HCT116 (cell line): ENCODE results near the gene COL4A3. TPM values are rescaled to one million over a fixed set of nuclear protein-coding genes. Genes with fewer than 3 reads are reported as not detected.

Experiments
- ATAC-seq: fragments of 200-7000 bp; cut with Tn5 transposase; 2 replicates; pipeline ENCODE4 v1.9.1; 2020; ENCODE audit warnings: mild to moderate bottlenecking, moderate library complexity
- BruUV-seq: library from RNA; stranded (reverse); fragments of 400-500 nt; replicated peaks from 2 replicates; lab custom pipeline; 2021; lab: Mats Ljungman, UMichigan
- CTCF ChIA-PET: fragments of 300-600 bp; sonication (Branson Sonifier 250); formaldehyde crosslinking; loops from one replicate; lab custom pipeline; 2021; ENCODE audit warnings: antibody characterized with exemption; lab: Charles Lee
- POLR2A ChIA-PET: fragments of 300-600, 350-600 bp; sonication (Branson Sonifier 250); formaldehyde crosslinking; loops from one replicate; lab custom pipeline; 2021; ENCODE audit warnings: antibody characterized with exemption; lab: Charles Lee
- RAD21 ChIA-PET, 2 experiments: fragments of 300-600 bp; sonication (Branson Sonifier 250); formaldehyde crosslinking; loops; one replicate each; lab custom pipeline; 2023; ENCODE audit warnings: low total read pairs in 2 of 2; ENCODE audit not compliant: uncharacterized antibody in 2 of 2, unreplicated experiment in 2 of 2, low non-redundant PET in 1 of 2; lab: Charles Lee
- DNase-seq: peaks from one replicate; pipeline ENCODE4 v3.0.0-alpha.2; 2010; ENCODE audit warnings: low read depth, low spot score
- H2AFZ ChIP-seq: fragments of 200-600 bp; shearing (Covaris generic), sonication (generic); 2 replicates; pipeline ENCODE4 v1.6.1; 2017; ENCODE audit warnings: low read depth, mixed run types, mixed read lengths, antibody characterized with exemption, low read length; ENCODE audit not compliant: poor library complexity, severe bottlenecking
- H3K27ac ChIP-seq: 2 replicates; pipeline ENCODE4 v1.5.1; 2012; ENCODE audit warnings: low read depth, low read length
- H3K27me3 ChIP-seq: fragments of 200-600 bp; sonication (generic); 2 replicates; pipeline ENCODE4 v1.6.1; 2016; ENCODE audit warnings: mixed run types, low read length, mixed read lengths; ENCODE audit not compliant: insufficient read depth
- H3K36me3 ChIP-seq, 2 experiments: fragments of 200-500 bp in 1 of 2; fragments of 200-600 bp in 1 of 2; sonication (Bioruptor generic) in 1 of 2; sonication (generic) in 1 of 2; 2 replicates each; pipeline versions ENCODE4 v1.5.1 to v1.6.1; 2014 to 2016; ENCODE audit warnings: low read length in 2 of 2, inconsistent platforms in 1 of 2, mixed read lengths in 1 of 2, mixed run types in 1 of 2; ENCODE audit not compliant: insufficient read depth in 2 of 2, control insufficient read depth in 1 of 2
- H3K4me1 ChIP-seq, 2 experiments: fragments of 200-600 bp in 1 of 2; sonication (generic) in 1 of 2; 2 replicates each; pipeline versions ENCODE4 v1.5.1 to v1.6.1; 2012 to 2017; ENCODE audit warnings: low read length in 2 of 2, inconsistent platforms in 1 of 2, mild to moderate bottlenecking in 1 of 2, mixed read lengths in 1 of 2, mixed run types in 1 of 2, moderate library complexity in 1 of 2; ENCODE audit not compliant: insufficient read depth in 2 of 2, control insufficient read depth in 1 of 2
- H3K4me2 ChIP-seq: fragments of 200-600 bp; sonication (generic); 2 replicates; pipeline ENCODE4 v1.6.1; 2017; ENCODE audit warnings: mixed run types, low read length, mixed read lengths
- H3K4me3 ChIP-seq, 2 experiments: fragments of 200-600 bp in 1 of 2; sonication (generic) in 1 of 2; replicated peaks in 1 of 2; 2 replicates each; pipeline ENCODE4 v1.5.1; 2011 to 2016; ENCODE audit warnings: low read length in 2 of 2, control low read depth in 1 of 2, low read depth in 1 of 2, mild to moderate bottlenecking in 1 of 2, mixed read lengths in 1 of 2, mixed run types in 1 of 2
- H3K79me2 ChIP-seq: fragments of 200-600 bp; sonication (generic); 2 replicates; pipeline ENCODE4 v1.6.1; 2017; ENCODE audit warnings: mild to moderate bottlenecking, mixed run types, low read length, moderate library complexity, mixed read lengths; ENCODE audit not compliant: insufficient read depth
- H3K9ac ChIP-seq: fragments of 200-600 bp; sonication (generic); 2 replicates; pipeline ENCODE4 v1.6.1; 2016; ENCODE audit warnings: low read length, mixed read lengths
- H3K9me2 ChIP-seq: fragments of 200-600 bp; sonication (generic), shearing (Covaris generic); 2 replicates; pipeline ENCODE4 v1.6.1; 2017; ENCODE audit warnings: mixed run types, mild to moderate bottlenecking, moderate library complexity; ENCODE audit not compliant: insufficient read depth
- H3K9me3 ChIP-seq, 2 experiments: fragments of 200-500 bp in 1 of 2; fragments of 200-600 bp in 1 of 2; sonication (Bioruptor generic) in 1 of 2; sonication (generic) in 1 of 2; 2 replicates each; pipeline ENCODE4 v1.6.1; 2014 to 2017; ENCODE audit warnings: low read length in 2 of 2, mixed read lengths in 2 of 2, inconsistent platforms in 1 of 2, low read depth in 1 of 2, mild to moderate bottlenecking in 1 of 2, mixed run types in 1 of 2, moderate library complexity in 1 of 2; ENCODE audit not compliant: control insufficient read depth in 1 of 2, insufficient read depth in 1 of 2
- H4K20me1 ChIP-seq: fragments of 200-600 bp; sonication (generic), shearing (Covaris generic); 2 replicates; pipeline ENCODE4 v1.6.1; 2017; ENCODE audit warnings: mixed run types, mild to moderate bottlenecking, moderate library complexity; ENCODE audit not compliant: insufficient read depth
- intact Hi-C: fragments of 100-400 bp; cut with micrococcal nuclease; formaldehyde crosslinking; loops from 2 replicates; pipeline ENCODE4 v1.10.0; 2022
- total RNA-seq: library from RNA; stranded (reverse); gene quantifications from one replicate; pipeline ENCODE4 v1.2.1, GENCODE V29; 2021; ENCODE audit not compliant: unreplicated experiment
- TF ChIP-seq, protein P1 (sequence below): IDR thresholded peaks from 2 replicates; pipeline ENCODE4 v1.6.1; 2012; ENCODE audit warnings: low read depth
- TF ChIP-seq, protein P2 (sequence below), 3 experiments: fragments of 200-600 bp in 1 of 3; sonication (generic) in 1 of 3; IDR thresholded peaks in 2 of 3; conservative IDR thresholded peaks in 1 of 3; 2 replicates each; pipeline ENCODE4 v1.5.1; 2012 to 2017; ENCODE audit warnings: low read depth in 2 of 3, low read length in 2 of 3, antibody characterized with exemption in 1 of 3, borderline replicate concordance in 1 of 3, control low read depth in 1 of 3, mild to moderate bottlenecking in 1 of 3, mixed read lengths in 1 of 3, mixed run types in 1 of 3, moderate library complexity in 1 of 3; ENCODE audit not compliant: insufficient read depth in 1 of 3

Gene COL4A3
- total RNA-seq, 1 experiment from 2014 or later = 4.9 TPM

DNA sequence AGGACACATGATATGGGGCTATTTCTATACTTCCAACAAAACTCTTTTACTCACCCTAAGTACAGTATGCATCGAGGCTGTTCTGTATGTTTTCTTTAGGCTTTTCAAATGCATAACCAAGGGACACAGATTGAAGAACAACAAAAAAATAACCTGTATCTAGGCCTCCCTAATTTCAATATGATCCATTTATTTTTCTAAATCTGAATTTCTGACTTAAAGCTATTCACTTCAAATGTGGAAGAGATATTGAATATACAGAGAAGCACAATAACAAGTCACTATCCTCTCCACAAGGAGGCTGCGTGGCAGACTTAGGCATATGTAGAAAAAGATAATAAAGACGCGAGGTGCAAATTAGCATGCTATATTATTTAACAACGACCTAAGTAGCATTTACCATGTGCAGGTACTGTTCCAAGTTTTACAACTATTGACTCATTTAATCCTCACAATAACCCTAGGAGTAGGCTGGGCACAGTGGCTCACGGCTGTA, 121.4 kb downstream of the COL4A3 start:
- RAD21 ChIA-PET = no interaction called here
- Histone ChIP-seq H3K4me1 (no peaks in the 10 kb centered on the region), H3K4me2 (no peak overlapping the region), H3K79me2 (no peaks in the 10 kb centered on the region), H3K4me3 (no peak overlapping the region), H3K9me3 (no peaks in the 10 kb centered on the region), H3K36me3 (no peaks in the 10 kb centered on the region)
- BruUV-seq = no TSS peak
- CTCF ChIA-PET = no interaction called here
- no peak for DNase-seq
- TF ChIP-seq, protein P1, sequence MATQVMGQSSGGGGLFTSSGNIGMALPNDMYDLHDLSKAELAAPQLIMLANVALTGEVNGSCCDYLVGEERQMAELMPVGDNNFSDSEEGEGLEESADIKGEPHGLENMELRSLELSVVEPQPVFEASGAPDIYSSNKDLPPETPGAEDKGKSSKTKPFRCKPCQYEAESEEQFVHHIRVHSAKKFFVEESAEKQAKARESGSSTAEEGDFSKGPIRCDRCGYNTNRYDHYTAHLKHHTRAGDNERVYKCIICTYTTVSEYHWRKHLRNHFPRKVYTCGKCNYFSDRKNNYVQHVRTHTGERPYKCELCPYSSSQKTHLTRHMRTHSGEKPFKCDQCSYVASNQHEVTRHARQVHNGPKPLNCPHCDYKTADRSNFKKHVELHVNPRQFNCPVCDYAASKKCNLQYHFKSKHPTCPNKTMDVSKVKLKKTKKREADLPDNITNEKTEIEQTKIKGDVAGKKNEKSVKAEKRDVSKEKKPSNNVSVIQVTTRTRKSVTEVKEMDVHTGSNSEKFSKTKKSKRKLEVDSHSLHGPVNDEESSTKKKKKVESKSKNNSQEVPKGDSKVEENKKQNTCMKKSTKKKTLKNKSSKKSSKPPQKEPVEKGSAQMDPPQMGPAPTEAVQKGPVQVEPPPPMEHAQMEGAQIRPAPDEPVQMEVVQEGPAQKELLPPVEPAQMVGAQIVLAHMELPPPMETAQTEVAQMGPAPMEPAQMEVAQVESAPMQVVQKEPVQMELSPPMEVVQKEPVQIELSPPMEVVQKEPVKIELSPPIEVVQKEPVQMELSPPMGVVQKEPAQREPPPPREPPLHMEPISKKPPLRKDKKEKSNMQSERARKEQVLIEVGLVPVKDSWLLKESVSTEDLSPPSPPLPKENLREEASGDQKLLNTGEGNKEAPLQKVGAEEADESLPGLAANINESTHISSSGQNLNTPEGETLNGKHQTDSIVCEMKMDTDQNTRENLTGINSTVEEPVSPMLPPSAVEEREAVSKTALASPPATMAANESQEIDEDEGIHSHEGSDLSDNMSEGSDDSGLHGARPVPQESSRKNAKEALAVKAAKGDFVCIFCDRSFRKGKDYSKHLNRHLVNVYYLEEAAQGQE = no peak
- TF ChIP-seq, protein P2, sequence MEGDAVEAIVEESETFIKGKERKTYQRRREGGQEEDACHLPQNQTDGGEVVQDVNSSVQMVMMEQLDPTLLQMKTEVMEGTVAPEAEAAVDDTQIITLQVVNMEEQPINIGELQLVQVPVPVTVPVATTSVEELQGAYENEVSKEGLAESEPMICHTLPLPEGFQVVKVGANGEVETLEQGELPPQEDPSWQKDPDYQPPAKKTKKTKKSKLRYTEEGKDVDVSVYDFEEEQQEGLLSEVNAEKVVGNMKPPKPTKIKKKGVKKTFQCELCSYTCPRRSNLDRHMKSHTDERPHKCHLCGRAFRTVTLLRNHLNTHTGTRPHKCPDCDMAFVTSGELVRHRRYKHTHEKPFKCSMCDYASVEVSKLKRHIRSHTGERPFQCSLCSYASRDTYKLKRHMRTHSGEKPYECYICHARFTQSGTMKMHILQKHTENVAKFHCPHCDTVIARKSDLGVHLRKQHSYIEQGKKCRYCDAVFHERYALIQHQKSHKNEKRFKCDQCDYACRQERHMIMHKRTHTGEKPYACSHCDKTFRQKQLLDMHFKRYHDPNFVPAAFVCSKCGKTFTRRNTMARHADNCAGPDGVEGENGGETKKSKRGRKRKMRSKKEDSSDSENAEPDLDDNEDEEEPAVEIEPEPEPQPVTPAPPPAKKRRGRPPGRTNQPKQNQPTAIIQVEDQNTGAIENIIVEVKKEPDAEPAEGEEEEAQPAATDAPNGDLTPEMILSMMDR (IDR thresholded peaks at IDR 0.05 in 2 of 3, conservative IDR thresholded peaks at IDR 0.05 in 1 of 3; ENCODE audit: borderline replicate concordance in 1 of 3, insufficient read depth in 1 of 3, low read depth in 2 of 3, low read length in 2 of 3) = no peak
- TF ChIP-seq, all 23 proteins: peak for 0
- POLR2A ChIA-PET = no interaction called here
- no peaks in the 10 kb centered on the region for H3K9me2 ChIP-seq
- intact Hi-C loops = no loop called here
- ATAC-seq = no peak
- H4K20me1 ChIP-seq = no peaks in the 10 kb centered on the region
- H2AFZ ChIP-seq = no peak overlapping the region
- no peaks in the 10 kb centered on the region for H3K27me3 ChIP-seq
- no peak overlapping the region for H3K9ac ChIP-seq
- H3K27ac ChIP-seq = no peak overlapping the region
